ENCODE data around the gene GLB1L3.

GLB1L3 gene

DNA sequence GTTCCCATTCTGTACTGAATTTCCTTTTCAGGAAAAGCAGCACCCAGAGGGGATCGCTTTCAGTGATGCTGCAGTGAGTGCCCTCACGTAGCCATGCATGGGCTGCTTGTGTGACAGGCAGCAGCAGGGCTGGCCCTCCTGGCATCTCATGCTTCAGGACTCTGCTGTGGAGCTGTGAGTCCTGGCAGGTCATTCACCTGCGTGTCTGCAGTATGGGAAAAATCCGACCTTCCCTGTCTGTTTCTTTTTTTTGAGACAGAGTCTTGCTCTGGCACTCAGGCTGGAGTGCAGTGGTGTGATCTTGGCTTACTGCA is 69.0 kb downstream of the GLB1L3 start:
- TF ChIP-seq ZNF274 (IDR thresholded peaks at IDR 0.05; ENCODE audit: low read depth, low read length): no peak

DNA sequence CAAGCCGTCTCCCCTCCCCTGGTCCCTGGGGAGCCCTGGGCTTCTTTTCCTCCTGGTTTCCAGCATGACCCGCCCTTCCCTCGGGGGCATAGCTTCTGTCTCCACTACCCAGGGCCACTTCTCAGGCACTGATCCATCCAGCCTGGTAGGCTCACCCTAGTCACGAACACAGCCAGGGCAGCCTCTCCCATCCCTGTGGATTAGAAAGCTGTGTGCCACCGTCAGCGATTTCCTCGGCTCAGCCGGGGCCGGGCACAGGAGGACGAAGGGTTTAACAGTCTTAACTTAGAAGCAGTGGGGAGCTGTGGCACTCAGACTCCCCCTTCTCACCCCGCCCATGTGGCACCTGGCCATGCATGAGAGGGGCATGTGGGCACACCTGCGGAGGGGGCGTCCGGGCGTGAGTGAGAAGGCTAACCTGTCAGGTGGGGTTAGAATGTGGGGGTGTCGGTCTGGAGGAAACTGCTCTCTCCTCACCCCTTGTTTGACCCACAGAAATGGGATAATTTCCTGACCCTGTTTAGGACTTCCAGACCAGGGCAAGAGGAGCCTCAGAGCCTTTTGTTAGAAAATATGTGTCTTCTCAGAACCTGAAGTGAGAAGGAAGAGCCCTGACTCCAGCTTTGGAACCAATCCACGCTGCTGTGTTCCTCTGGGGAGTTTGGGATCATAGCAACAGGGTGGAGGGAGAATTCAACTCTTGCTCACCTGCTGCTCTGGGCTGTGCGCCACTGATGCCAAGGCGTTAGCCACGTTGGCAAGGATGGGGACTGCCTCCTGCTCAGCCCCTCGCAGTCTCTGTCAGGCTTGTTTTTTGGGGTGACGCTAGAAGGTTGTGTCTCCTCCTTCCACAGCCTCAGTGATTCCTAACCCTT is 70.2 kb downstream of the GLB1L3 start:
- TF ChIP-seq ZNF274 (IDR thresholded peaks at IDR 0.05; ENCODE audit: low read depth, low read length): no peak

More for the DNA sequence above, 69.0 kb downstream of the GLB1L3 start:
- H3K4me3 ChIP-seq (ENCODE audit: low read length): no peak overlapping the region

DNA sequence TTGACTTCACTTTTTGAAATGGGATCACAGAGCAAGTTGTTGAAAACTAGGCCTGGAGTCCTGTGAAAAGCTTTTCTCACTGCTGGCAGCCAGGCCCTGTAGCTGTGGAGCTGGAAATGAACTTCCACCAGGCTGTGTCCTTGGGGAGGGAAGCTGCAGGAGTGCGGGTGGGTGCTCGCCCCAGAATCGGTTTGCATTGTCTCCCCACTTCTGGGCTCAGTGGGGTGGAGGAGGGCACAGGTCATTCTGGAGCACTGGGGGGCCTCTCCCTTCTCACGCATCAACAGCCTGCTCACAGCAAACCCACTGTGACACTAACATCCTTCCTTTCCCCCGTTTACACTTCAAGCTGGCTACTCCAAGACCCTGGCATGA is 70.8 kb downstream of the GLB1L3 start:
- no peak for TF ChIP-seq ZNF274 (IDR thresholded peaks at IDR 0.05; ENCODE audit: low read depth, low read length)
- no peak overlapping the region for H3K4me3 ChIP-seq (ENCODE audit: low read length)

More for the DNA sequence above, 70.2 kb downstream of the GLB1L3 start:
- H3K4me3 ChIP-seq (ENCODE audit: low read length): no peak overlapping the region

DNA sequence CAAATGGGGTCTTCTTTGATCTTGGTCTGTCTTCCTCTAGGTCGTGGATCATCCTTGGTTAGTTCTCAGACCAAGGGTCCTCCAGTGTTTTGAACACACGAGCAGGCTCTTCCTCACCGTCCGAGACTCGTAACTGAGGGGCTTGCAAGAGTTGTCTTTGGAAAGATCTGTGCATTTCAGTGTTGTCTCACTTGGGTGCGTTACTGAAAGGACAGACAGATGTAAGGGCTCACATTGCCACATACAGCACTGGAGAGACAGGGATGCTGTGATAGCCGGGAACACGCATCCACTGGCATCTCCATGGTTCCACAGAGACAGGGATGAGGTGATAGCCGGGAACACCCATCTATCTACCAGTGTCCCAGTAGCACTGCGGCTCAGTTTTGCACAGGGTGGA is 71.3 kb downstream of the GLB1L3 start:
- no peak for TF ChIP-seq ZNF274 (IDR thresholded peaks at IDR 0.05; ENCODE audit: low read depth, low read length)
- H3K4me3 ChIP-seq (ENCODE audit: low read length): no peak overlapping the region

DNA sequence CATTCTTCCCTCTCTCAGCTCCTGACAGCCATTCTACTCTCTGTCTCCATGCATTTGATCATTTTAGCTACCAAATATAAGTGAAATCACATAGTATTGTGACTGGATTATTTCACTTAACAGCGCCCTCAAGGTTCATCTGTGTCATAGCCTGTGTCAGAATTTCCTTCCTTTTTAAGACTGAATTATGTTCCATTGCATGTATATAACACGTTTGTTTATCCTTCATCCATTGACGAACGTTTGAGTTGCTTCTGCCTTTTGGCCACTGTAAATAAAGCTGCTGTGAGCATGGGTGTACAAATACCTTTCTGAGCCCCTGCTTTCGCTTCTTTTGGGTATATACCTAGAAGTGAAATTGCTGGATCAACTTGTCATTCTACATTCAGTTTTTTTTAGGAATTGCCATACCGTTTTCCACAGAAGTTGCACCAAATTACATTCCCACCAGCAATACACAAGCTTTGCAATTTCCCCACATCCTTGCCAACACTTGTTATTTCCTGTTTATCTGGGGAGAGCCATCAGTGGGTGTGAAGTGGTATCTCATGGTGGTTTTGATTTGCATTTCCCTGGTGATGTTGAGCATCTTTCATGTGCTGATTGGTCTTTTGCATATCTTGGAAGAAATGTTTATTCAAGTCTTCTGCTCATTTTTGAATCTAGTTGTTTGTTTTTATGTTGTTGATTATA is 73.1 kb downstream of the GLB1L3 start:
- H3K4me3 ChIP-seq (ENCODE audit: low read length): no peak overlapping the region

DNA sequence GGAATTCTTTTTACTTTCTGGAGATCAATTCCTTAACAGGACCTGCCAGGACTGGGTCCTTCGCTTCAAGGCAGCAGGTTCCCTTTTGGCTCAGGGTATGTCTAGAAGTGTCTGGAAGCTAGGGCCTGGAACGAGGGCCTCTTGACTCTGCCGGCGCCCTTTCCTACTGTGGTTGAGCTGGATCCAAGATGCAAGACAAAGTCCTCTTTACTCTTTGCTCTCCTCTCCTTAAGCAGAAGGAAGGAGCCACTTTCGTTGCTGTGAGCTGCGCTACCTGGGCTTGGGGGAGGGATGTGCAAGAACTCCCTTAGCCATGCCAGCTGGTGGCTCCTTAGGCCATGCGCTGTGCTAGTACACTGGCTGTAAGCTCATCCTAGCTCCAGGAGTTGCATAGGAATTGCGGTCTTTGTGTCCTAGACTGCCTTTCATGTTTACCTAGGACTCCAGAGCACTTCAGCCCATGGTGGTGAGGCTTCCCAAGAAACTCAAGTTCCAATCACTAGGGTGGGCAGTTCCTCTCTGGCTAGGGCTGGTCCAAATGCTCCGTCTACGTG is 73.7 kb downstream of the GLB1L3 start:
- no peak for TF ChIP-seq ZNF274 (IDR thresholded peaks at IDR 0.05; ENCODE audit: low read depth, low read length)
- H3K4me3 ChIP-seq (ENCODE audit: low read length): no peak overlapping the region

More for the DNA sequence above, 73.1 kb downstream of the GLB1L3 start:
- no peak for TF ChIP-seq ZNF274 (IDR thresholded peaks at IDR 0.05; ENCODE audit: low read depth, low read length)

DNA sequence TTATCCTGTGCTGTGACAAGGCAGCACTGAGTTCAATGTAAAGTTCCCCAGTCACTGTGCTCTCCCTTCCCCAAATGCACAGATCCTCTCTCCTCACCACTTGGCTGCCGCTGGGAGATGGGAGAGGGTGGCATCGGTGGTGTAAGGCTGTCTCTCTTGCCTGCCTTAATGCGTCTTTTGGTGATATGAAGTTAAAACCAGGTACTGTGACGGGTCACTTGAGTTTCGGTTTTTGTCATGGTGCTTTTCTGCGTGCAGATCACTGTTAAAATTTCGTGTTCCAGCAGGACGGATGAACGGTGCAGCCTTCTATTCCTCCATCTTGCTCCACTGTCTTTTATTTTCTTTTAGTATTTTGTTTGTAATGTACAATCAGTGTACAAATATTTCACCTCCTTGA is 74.2 kb downstream of the GLB1L3 start:
- TF ChIP-seq ZNF274 (IDR thresholded peaks at IDR 0.05; ENCODE audit: low read depth, low read length): no peak
- no peak overlapping the region for H3K4me3 ChIP-seq (ENCODE audit: low read length)

DNA sequence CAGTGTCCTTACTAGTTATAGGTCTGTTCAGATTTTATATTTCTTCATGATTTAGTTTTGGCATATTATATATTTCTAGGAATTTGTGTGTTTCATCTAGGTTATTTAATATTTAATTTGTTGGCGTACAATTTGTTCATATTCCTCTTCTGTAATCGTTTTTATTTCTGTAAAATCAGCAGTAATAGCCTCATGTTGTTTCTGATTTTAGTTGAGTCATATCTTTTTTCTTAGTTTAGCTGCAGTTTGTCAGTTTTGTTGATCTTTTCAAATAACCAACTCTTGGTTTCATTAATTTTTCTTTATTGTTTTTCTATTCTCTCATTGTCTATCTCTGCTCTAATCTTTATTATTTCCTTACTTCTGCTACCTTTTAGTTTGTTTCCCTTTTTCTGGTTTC is 75.9 kb downstream of the GLB1L3 start:
- H3K4me3 ChIP-seq (ENCODE audit: low read length): no peak overlapping the region
- TF ChIP-seq ZNF274 (IDR thresholded peaks at IDR 0.05; ENCODE audit: low read depth, low read length): no peak

DNA sequence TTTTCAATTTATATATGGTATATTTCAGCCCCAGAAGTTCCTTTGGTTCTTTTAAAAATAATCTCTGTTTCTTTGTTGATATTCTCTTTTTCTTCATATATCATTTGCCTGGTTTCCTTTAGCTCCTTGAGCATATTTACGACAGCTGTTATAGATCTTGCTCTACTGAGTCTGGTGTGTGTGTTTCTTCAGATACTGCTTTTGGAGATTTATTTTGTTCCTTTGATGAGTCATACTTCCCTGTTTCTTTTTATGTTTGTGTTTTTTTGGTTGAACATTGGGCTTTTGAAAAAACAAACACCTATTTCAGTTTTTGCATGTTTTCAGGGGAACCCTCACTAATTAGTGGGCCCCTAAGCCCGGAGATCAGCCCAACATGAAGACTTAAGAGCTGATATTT is 79.0 kb downstream of the GLB1L3 start:
- H3K4me3 ChIP-seq (ENCODE audit: low read length): no peak overlapping the region
- TF ChIP-seq ZNF274 (IDR thresholded peaks at IDR 0.05; ENCODE audit: low read depth, low read length): no peak

DNA sequence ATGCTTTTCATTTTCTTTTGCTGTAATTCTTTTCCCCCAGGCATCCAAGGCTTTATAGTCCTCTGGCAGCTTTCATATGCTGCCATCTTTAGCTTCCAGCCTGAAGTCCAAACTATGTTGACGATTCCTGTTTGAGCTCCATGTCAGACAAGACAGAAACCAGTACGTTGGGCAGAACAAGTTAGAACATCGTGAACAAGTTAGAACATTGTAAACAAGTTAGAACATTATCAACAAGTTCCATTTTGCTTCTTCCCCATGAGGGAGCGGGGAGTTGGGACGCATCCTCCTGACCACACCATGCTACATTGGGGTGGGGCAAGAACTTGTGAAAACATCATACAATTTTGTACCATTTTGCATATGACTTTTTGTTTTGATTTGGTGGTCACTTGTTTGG is 79.5 kb downstream of the GLB1L3 start:
- H3K4me3 ChIP-seq (ENCODE audit: low read length): no peak overlapping the region

DNA sequence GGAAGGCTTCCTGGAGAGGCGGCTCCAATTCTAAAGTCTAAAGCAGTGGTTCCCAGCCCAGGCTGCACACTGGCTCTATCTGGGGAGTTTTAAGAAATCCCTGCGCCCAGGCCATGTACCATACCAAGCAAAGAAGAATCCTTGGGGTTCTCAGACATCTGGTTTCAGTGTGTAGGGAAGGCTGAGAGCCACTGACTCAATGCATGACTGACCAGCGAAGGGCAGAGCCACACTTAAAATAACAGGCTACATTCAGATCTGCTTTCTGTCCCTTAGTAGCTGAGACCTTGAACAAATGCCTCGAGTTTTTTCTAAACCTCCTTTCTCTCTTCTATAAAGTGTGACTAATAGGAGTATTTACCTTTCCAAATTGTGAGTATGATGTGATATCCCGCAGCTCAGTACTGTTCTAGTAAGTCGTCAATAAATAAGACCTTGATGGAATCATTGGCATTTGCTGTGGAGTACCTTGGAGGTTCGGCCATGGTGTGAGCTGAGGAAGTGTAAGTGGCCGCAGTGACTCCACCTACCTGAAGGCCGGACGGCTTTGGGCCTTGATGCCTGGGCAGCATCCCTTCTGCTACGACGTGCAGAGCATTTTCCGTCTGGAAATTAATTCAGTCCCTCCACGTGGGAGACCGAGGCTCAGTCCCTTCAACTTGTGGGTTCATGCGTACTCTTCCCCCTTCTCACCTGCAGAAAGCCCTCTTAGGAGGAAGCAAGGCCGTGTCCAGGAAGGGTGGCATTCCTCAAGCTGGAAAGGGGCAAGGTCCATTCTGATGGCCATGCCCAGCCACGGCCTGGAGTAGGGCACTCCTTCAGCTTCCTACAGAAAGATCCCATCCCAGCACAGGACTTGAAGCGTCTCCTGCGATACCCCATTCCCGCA is 80.7 kb downstream of the GLB1L3 start:
- TF ChIP-seq ZNF274 (IDR thresholded peaks at IDR 0.05; ENCODE audit: low read depth, low read length): no peak
- H3K4me3 ChIP-seq (ENCODE audit: low read length): no peak overlapping the region

More for the DNA sequence above, 79.5 kb downstream of the GLB1L3 start:
- no peak for TF ChIP-seq ZNF274 (IDR thresholded peaks at IDR 0.05; ENCODE audit: low read depth, low read length)

DNA sequence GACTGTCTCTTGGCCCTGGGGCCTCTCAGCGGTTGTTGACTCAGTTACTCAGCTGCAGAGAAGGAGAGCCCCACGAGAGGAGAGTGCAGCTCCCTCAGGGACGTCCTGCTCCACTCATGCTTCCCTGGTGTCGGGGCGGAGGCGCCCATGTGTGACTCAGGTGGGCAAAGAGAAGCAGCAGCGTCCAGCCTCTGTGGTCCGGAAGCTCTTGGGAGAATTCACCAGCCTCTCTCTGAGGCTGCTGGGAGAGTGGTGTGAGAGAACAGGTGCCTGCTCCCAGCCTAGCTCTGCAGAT is 81.3 kb downstream of the GLB1L3 start:
- no peak for TF ChIP-seq ZNF274 (IDR thresholded peaks at IDR 0.05; ENCODE audit: low read depth, low read length)
- no peak overlapping the region for H3K4me3 ChIP-seq (ENCODE audit: low read length)

DNA sequence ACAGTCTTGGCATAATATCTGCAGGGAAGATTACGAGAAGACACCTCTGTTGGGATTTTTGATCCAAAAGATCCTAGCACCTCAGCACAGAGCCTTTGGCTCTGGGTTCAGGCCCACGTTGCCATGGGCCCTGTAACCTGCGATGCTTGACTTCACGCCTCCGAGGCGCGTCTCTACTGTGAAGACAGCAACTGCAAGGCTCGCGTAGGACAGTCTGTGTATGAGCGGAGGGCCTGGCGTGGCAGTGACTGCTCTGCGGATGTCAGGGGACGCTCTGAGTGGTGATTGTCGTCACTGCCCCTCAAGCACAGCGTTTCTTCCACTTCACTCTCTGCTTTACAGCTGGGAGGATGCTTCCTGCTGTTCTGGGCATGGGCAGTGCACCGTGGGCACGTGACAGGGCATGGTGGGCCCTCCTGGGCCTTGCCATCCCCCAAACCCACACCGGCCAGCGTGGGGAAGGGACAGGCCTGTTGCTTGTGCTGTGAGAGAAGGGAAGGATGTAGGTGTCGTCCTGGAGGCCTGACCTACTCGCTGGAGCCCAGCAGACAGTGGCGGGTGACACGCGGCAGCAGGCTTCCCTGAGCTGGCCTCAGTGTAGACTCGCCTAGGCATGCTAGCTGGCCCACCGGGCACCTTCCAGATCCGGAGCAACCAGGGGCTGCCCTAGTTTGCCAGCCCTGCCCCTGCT is 82.1 kb downstream of the GLB1L3 start:
- H3K4me3 ChIP-seq (ENCODE audit: low read length): no peak overlapping the region
- TF ChIP-seq ZNF274 (IDR thresholded peaks at IDR 0.05; ENCODE audit: low read depth, low read length): no peak

Measured in GM08714 (cell line).